NB4 (cell line): ENCODE measurements around the gene B3GNT9.

Experiments used
- DNase-seq: peaks from one replicate; pipeline ENCODE4 v3.0.0; 2010; ENCODE audit warnings: low read depth
- H3K4me3 ChIP-seq: one replicate; pipeline ENCODE4 v1.5.1; 2011; ENCODE audit warnings: mild to moderate bottlenecking, low read depth, low read length, moderate library complexity
- MYC ChIP-seq: IDR thresholded peaks from 2 replicates; pipeline ENCODE4 v1.6.1; 2011; ENCODE audit warnings: low read depth, low read length
- POLR2A ChIP-seq: IDR thresholded peaks from 2 replicates; pipeline ENCODE4 v1.6.1; 2011; ENCODE audit warnings: mild to moderate bottlenecking; ENCODE audit not compliant: insufficient read length; ENCODE audit errors: extremely low read depth
- TF ChIP-seq, protein P1 (sequence below): IDR thresholded peaks from one replicate; pipeline ENCODE4 v1.5.1; 2012; ENCODE audit warnings: low read depth, low read length
- TF ChIP-seq, protein P2 (sequence below): IDR thresholded peaks from 2 replicates; pipeline ENCODE4 v1.6.1; 2011; ENCODE audit warnings: low read depth, low read length

The B3GNT9 gene

GRCh38 chr16:67167588-67167987, 16.8 kb upstream of the B3GNT9 start:
- TF ChIP-seq POLR2A, result no peak
- TF ChIP-seq, protein P1, sequence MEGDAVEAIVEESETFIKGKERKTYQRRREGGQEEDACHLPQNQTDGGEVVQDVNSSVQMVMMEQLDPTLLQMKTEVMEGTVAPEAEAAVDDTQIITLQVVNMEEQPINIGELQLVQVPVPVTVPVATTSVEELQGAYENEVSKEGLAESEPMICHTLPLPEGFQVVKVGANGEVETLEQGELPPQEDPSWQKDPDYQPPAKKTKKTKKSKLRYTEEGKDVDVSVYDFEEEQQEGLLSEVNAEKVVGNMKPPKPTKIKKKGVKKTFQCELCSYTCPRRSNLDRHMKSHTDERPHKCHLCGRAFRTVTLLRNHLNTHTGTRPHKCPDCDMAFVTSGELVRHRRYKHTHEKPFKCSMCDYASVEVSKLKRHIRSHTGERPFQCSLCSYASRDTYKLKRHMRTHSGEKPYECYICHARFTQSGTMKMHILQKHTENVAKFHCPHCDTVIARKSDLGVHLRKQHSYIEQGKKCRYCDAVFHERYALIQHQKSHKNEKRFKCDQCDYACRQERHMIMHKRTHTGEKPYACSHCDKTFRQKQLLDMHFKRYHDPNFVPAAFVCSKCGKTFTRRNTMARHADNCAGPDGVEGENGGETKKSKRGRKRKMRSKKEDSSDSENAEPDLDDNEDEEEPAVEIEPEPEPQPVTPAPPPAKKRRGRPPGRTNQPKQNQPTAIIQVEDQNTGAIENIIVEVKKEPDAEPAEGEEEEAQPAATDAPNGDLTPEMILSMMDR, result no peak
- no peak for TF ChIP-seq MYC
- TF ChIP-seq, protein P2, sequence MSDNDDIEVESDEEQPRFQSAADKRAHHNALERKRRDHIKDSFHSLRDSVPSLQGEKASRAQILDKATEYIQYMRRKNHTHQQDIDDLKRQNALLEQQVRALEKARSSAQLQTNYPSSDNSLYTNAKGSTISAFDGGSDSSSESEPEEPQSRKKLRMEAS, result no peak
- no peak overlapping the region for H3K4me3 ChIP-seq
- DNase-seq, result no peak

GRCh38 chr16:67166598-67167168, 15.9 kb upstream of the B3GNT9 start:
- TF ChIP-seq, protein P2, result no peak
- TF ChIP-seq POLR2A (no peak), MYC (no peak)
- TF ChIP-seq, protein P1, result no peak
- no peak for DNase-seq
- no peak overlapping the region for H3K4me3 ChIP-seq

- no peak overlapping the region for H3K4me3 ChIP-seq
- TF ChIP-seq, protein P1, result no peak
- TF ChIP-seq POLR2A (no peak), MYC (no peak)
- TF ChIP-seq, protein P2, result no peak
- DNase-seq, result no peak
These were observed 15.3 kb upstream of the B3GNT9 start for GRCh38 chr16:67166110-67166547.

GRCh38 chr16:67165121-67166078, 14.6 kb upstream of the B3GNT9 start:
- no peak for DNase-seq
- TF ChIP-seq POLR2A (no peak), MYC (no peak)
- TF ChIP-seq, protein P1, result no peak
- TF ChIP-seq, protein P2, result no peak
- no peak overlapping the region for H3K4me3 ChIP-seq

DNA sequence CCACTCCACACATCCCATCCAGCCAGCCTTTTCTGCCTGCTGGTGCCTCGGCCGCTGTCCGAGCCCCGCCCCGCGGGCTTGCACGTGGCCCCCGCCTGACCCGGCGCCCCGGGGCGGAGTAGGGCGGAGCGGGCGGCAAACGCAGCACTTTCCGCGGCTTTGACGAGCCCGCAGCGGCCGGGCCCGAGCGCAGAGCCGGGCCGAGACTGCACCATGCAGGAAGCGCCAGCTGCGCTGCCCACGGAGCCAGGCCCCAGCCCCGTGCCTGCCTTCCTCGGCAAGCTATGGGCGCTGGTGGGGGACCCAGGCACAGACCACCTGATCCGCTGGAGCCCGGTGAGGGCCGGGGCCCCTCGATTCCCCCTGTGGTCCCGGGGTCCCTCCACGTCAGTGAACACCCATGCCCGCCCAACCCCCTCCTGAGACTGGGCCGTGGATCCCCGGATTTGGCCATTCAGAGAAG, 13.8 kb upstream of the B3GNT9 start, which contains the start of gene HSF4:
TSS of gene HSF4 (plus strand) at position 147 of the 463 bp plus-strand sequence. CDS start at position 214, 67 bp downstream.
- H3K4me3 ChIP-seq, result no peak within 1 kb of the TSS
- TF ChIP-seq, protein P1, result no peak
- TF ChIP-seq POLR2A (no peak), MYC (no peak)
- TF ChIP-seq, protein P2, result no peak
- DNase-seq, result peak; percentile 52
